Suprapubic skin (tissue), 4 donors: ENCODE results near the gene MGAT4B.

Experiments
- EP300 ChIP-seq: sonication (generic); formaldehyde crosslinking; IDR thresholded peaks from one replicate; pipeline ENCODE4 v1.6.1; 2017; ENCODE audit warnings: antibody characterized with exemption
- POLR2A ChIP-seq, 2 donors: fragments of 450-650 bp; IDR thresholded peaks; one replicate each; pipeline ENCODE4 v1.6.1; 2017; ENCODE audit warnings: antibody characterized with exemption in 2 of 2, mild to moderate bottlenecking in 2 of 2, moderate library complexity in 2 of 2
- POLR2AphosphoS5 ChIP-seq, 3 donors: sonication (generic); formaldehyde crosslinking; IDR thresholded peaks; one replicate each; pipeline ENCODE4 v1.6.1; 2017; ENCODE audit warnings: antibody characterized with exemption in 3 of 3
- TF ChIP-seq, protein P1 (sequence below), 2 donors: fragments of 200-600 bp in 1 of 2; fragments of 450-650 bp in 1 of 2; sonication (generic) in 1 of 2; IDR thresholded peaks; one replicate each; pipeline ENCODE4 v1.5.1; 2016 to 2019; ENCODE audit warnings: antibody characterized with exemption in 2 of 2, mild to moderate bottlenecking in 1 of 2, moderate library complexity in 1 of 2

- TF ChIP-seq, protein P1, sequence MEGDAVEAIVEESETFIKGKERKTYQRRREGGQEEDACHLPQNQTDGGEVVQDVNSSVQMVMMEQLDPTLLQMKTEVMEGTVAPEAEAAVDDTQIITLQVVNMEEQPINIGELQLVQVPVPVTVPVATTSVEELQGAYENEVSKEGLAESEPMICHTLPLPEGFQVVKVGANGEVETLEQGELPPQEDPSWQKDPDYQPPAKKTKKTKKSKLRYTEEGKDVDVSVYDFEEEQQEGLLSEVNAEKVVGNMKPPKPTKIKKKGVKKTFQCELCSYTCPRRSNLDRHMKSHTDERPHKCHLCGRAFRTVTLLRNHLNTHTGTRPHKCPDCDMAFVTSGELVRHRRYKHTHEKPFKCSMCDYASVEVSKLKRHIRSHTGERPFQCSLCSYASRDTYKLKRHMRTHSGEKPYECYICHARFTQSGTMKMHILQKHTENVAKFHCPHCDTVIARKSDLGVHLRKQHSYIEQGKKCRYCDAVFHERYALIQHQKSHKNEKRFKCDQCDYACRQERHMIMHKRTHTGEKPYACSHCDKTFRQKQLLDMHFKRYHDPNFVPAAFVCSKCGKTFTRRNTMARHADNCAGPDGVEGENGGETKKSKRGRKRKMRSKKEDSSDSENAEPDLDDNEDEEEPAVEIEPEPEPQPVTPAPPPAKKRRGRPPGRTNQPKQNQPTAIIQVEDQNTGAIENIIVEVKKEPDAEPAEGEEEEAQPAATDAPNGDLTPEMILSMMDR (IDR thresholded peaks at IDR 0.05), result no peak
- TF ChIP-seq EP300 (no peak), POLR2AphosphoS5 (IDR thresholded peaks at IDR 0.05) (no peak), POLR2A (IDR thresholded peaks at IDR 0.05) (no peak)
These were observed 2.8 kb downstream of the MGAT4B start for GRCh38 chr5:179803651-179804554.
